ELR (cell line): ENCODE data around the gene ZSCAN20.
"Not testable (repeated sequence)": the region's sequence is repeated elsewhere in the genome, so short reads cannot be mapped to it uniquely, and the experiment has no call there.

Experiments used
- DNase-seq: peaks from one replicate; pipeline ENCODE4 v3.0.0-alpha.2; 2015; ENCODE audit warnings: low read depth

Gene ZSCAN20

DNA sequence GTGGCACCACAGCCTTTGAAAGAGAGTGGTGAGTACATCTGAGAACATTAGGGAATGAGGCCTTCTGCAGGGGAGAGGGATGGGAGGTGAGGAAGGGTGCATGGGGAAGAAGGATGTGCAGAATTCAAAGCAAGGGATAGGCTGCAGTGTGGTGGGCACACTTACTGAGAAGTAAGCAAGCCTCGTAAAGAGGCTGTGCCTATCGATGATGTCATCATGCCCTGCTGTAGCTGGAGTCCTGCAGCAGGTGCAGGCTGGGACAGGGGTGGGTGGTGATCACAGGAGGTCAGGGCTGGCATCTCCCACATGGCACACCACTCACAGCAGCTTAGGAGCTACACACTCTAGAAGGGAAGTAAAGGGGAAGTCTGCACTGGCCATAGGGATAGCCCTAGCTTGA is 16.2 kb downstream of the ZSCAN20 start:
- no peak for DNase-seq

GRCh38 chr1:33494929-33495328 is 22.5 kb downstream of the ZSCAN20 start:
- no peak for DNase-seq

- no peak for DNase-seq
Measured at GRCh38 chr1:33497410-33497809, 25.0 kb downstream of the ZSCAN20 start.

GRCh38 chr1:33500547-33500946 is 28.1 kb downstream of the ZSCAN20 start:
- peak; percentile 23 for DNase-seq

- DNase-seq = no peak
Measured at GRCh38 chr1:33501309-33501708, 28.9 kb downstream of the ZSCAN20 start.

DNA sequence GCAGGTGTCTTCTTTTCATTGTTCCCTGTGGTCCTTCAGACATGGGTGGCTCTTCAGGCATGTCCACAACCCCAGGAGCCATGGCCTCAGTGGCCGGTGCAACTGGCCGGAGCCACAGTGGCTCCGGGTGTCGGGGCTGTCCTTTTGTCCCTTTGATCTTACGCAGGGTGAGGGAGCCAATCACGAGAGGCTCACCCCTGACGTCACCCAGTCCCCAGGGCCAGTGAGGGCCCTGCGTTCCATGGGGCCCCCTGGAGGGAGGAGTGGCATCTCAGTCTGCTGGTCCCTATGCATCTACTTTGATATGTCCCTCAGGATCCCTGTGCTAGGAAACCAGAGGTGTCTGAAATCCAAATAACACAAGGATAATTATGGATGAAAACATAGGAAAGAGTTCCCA is 29.3 kb downstream of the ZSCAN20 start:
- DNase-seq = no peak

DNA sequence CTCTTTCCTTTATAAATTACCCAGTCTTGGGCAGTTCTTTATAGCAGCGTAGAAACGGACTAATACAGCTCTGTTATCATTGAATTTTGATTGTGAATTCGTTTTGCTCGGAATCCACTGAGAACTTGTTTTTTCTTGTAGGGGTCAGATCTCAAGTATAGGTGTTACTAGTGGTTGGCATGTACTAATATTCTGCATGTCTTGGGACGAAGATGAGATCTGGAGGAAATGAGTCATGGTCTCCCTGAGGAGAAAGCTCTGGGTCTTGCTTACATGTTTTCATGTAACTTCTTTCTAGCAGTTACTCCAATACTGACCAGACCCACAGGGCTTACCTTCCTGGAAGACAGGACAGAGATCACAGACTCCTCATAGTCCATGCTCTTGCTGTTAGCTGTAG is 30.3 kb downstream of the ZSCAN20 start:
- DNase-seq = peak; percentile 56

DNA sequence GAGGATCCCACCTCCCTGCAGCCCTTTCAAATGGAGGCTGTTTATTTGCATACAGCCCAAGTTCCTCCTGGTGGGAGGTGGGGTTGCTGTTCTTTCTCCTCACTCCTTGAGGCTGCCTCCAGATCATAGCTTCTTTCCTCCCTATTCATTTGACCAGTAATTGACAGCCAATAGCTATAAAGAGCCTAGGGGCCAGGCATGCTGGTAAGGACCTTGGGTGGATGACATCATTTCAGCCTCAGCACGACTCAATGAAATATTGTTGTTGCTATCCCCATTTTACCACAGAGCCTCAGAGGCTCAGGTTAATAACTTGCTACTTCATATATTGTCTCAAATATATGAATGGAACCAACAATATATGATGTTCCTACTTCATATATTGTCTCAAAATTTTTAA is 31.1 kb downstream of the ZSCAN20 start:
- no peak for DNase-seq

DNA sequence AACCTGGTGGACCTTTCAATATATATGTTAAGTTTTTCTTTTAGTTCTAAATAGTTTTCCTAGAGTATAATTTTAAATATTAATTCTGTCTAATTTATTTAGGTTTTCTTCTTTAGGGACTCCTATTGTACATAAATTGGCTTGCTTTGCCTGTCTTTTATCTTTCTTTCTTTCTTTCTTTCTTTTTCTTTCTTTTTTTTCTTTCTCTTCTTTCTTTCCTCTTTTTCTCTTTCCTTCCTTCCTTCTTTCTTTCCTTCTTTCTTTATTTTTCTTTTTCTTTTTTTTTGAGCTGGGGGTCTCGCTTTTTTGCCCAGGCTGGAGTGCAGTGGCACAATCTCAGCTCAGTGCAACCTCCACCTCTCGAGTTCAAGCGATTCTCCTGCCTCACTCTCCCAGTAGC is 35.2 kb downstream of the ZSCAN20 start:
- DNase-seq = no peak

- DNase-seq = no peak
Measured at GRCh38 chr1:33508151-33508550, 35.7 kb downstream of the ZSCAN20 start.

DNA sequence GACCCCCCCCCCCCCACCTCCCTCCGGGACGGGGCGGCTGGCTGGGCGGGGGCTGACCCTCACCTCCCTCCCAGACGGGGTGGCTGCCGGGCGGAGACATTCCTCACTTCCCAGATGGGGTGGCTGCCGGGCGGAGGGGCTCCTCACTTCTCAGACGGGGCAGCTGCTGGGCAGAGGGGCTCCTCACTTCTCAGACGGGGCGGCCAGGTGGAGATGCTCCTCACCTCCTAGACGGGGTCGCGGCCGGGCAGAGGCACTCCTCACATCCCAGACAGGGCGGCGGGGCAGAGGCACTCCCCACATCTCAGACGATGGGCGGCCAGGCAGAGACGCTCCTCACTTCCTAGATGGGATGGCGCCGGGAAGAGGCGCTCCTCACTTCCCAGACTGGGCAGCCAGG is 36.8 kb downstream of the ZSCAN20 start:
- DNase-seq = not testable (repeated sequence)

DNA sequence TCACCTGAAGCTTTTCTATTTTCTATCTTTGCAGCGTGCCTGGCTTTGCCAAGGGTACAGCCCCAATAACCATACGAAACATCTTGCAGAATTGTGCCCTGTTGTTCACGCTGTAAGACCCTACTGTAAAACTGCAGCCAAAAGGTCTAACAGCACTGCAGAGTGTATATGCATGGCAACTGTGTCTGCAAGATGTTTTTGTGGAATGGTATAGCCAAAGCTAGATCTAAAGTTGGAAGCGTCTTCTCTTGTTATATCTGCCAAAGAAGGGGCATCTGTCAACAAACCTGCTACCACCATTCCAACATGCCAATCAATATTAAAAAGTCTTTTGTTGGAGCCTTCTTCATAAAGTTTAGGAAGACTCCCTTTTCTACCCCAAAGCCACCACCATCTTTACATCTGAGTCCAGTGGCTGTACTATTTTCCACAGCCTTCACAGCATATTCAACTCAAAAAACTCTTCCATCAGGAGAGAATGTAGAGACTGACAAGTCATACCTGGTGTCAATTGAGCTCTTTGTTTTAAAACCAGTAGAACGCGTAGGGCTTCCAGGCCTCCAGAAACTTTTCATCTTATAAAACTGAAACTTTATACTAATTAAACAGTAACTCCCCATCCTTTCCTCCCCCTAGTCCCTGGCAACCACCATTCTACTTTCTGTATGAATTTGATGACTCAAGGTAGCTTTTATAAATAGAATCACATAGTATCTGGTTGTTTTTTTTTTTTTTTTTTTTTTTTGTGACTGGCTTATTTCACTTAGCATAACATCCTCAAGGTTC is 40.0 kb downstream of the ZSCAN20 start:
- no peak for DNase-seq

DNA sequence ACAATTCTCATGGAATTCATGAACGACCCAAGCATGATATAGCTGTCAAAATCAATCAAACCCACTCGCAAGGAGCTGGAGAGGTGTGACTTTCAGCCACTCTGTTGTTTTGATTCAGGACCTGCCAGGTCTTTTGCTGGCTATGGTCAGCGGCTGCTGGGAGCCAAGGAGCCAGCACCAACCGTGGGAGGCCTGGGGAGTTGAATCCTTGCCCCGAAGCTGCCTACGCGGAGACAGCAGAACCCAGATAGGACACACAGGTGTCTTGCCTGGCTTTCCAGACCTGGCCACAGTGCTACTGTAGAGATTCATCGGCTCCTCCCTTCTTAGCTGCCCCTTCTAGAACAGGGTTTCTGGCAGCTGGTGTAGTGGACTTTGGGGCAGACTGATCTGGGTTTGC is 42.7 kb downstream of the ZSCAN20 start:
- no peak for DNase-seq

DNA sequence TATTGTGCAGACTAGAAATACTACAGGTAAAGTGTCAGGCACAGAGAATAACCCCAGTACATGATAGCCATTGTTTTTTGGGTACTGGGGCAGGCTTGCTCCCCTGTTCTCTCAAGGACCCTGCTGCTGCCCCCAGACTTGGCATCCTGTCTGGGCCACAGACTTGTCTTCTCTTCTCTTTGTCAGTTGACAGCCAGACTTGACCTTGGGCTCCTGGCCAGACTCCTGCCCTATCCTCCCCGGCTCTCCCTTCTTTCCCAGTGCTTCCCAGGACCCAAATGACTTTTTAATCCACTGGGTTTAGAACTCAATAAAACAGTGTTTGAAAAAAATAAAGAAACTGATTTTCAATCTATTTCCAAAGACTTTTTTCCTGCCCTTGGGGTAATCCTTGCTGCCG is 43.2 kb downstream of the ZSCAN20 start:
- DNase-seq = no peak

DNA sequence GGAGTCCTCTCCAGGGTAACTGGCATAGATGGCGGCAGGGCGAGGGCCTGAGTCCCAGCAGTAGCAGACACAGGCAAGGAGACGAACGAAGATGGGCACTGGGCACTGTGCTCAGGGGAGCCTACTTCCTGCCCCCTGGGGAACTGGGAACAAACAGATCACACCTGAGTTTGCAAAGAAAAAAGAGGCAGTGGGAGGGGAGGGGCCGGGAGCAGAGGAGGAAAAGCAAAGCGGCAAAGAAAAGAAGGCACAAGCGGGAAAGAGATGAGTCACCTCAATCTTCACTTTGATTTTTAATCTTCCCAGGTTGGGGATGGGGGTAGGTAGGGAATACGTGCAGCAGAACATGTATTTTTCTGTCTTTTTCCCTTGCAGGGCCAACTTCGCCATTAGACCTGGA is 44.0 kb downstream of the ZSCAN20 start:
- DNase-seq = no peak

DNA sequence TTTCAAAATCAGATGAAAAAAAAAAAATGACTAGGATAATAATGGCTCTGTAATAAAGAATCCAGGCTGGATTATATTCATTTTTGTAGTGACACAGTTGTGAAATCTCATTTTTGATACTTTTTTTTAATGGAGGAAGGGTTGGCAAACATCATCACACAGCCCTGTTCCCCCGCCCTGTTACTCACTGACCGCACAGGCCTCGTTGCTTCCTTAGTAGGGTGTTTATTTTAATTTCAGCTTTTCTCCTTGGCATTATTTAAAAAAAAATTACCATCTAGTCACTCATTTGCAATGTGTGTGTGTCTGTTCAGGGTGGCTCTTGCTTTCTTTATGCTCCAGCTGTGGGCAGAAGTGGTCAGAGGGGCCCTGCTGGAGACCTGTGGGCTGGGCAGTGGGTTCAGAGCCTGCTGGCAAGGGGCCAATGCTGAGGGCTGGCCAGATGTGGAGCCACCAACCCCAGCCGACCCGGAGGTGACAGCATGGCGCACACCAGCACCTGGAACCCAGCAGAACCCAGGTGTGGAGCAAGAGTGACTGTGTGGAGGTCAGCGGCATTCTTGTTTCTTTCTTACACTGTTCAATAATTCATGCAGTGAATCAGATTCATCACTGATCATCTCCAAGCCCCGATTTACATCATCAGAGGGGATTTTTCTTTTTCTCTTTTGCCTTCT is 44.6 kb downstream of the ZSCAN20 start:
- DNase-seq = peak; percentile 20

DNA sequence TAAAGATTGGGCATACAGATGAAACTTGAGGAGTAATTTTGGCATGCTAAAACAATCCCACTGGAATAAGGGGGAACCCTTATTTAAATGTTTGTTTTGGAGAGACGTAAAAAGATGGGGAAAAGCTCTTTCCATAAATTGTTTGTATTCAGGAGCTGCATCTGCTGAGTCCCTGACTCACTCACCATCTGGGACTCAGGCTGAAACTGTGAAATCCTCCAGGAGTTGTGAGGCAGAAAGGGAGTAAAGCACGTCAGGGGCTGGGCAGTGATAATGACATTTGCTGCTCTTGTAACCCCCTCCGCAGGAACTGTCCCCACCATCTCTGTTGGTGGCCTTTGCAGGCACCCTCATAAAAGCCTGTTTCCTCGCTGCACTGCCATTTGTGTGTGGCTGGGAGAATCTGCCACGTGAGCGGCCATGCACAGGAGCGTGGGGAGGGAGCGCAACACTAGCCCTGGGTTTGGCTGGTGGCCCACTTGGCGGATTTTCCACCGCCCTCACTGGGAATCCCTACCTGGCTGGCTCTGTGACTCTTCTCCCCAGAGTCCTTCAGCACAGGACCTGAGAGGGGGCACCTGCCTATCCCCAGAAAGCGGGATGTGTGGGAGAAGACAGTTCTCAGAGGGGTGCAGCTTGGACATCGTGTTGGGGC is 45.3 kb downstream of the ZSCAN20 start:
- DNase-seq = peak; percentile 30

DNA sequence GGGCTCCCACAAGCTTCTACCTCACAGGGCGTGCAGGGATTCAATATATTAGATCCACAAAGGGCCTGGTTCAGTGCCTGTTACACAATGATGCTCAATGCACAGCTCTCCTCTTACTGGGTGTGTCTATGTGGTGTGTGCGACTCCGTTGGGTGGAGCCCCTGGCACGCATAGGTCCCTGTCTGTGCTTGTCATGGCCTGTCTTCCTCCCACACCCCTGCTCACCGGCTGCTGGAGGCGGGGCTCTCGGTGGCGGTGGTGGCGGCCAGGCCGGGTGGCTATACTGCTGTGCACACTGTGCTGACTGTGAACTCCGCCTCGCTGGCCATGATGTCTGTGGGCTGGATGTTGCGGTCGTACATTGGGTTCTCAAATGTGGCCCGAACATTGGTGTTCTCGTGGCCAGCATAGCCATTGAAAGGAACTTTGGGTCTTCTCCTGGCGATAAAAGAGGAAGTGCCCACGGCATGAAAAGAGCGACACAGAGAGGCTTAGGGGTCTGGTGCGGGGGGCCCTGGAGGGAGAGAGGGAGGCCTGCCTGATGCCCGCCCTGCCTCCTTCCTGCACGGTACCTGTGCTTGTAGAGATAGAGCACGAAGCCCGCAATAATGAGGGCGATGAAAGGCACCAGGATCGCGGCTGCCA is 46.9 kb downstream of the ZSCAN20 start:
- DNase-seq = no peak

GRCh38 chr1:33524586-33524985 is 52.1 kb downstream of the ZSCAN20 start:
- DNase-seq = no peak

DNA sequence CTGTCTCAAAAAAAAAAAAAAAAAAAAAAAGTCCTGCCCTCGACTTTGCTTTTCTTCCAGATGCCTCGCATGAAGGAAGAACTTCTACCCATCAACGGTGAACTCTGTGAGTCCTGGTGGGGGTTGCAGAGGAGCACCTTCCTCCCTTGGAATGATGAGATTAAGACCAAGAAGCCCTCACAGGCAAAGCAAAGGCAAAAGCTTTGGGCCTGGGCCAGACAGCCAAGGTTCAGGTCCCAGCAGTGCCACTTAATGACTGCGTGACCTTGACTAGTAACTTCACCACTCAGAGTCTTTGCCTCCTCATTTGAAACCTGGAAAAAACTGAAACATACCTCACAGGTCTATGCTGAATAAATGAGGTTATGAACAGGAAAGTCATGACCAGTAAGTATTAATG is 55.5 kb downstream of the ZSCAN20 start:
- DNase-seq = no peak

GRCh38 chr1:33529957-33530356 is 57.5 kb downstream of the ZSCAN20 start:
- DNase-seq = no peak

- no peak for DNase-seq
Measured at GRCh38 chr1:33532250-33532649, 59.8 kb downstream of the ZSCAN20 start.

- DNase-seq = no peak
Measured at GRCh38 chr1:33532936-33533335, 60.5 kb downstream of the ZSCAN20 start.
